ENCODE results near the gene GJD2.

DNA sequence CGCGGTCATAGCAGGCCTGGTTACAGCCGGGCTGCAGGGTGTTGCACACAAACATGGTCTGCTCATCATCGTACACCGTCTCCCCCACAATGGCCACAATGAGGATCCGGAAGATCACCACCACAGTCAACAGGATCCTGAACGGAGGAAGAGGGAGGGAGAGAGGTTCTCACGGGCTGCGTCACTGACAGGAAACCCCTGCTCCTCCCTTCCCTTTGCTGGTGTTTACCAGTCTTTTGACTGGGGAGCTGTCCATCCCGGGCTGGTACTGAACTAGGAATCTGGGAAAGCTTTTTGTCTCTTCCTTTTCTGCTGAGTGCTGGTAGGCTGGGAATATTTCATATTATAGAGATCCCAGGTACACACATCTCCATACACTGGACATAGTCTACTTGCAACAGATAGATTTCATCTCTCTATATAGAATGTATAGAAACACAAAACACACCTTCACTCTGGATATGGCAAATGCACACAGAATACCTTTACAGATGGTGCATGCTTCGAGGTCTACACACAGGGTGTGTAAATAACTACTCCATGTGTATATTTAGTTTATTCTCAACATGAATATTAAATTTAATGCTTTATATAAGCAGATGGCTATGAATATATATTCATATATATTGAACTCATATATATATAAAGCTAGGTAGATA is 1.4 kb downstream of the GJD2 start:
- TF ChIP-seq, protein P1, sequence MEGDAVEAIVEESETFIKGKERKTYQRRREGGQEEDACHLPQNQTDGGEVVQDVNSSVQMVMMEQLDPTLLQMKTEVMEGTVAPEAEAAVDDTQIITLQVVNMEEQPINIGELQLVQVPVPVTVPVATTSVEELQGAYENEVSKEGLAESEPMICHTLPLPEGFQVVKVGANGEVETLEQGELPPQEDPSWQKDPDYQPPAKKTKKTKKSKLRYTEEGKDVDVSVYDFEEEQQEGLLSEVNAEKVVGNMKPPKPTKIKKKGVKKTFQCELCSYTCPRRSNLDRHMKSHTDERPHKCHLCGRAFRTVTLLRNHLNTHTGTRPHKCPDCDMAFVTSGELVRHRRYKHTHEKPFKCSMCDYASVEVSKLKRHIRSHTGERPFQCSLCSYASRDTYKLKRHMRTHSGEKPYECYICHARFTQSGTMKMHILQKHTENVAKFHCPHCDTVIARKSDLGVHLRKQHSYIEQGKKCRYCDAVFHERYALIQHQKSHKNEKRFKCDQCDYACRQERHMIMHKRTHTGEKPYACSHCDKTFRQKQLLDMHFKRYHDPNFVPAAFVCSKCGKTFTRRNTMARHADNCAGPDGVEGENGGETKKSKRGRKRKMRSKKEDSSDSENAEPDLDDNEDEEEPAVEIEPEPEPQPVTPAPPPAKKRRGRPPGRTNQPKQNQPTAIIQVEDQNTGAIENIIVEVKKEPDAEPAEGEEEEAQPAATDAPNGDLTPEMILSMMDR (IDR thresholded peaks at IDR 0.05), result no peak
- TF ChIP-seq POLR2A (IDR thresholded peaks at IDR 0.05) (no peak), EP300 (IDR thresholded peaks at IDR 0.05) (no peak)
